H1 (cell line): ENCODE data around the gene MICALL1. TPM values are rescaled to one million over a fixed set of nuclear protein-coding genes. Genes with fewer than 3 reads are reported as not detected.
A peak's percentile ranks its signal among the peaks of the same experiment; 100 is the strongest.

Source experiments
- CTCF ChIA-PET: fragments of 300-600 bp; sonication (Branson Sonifier 250); formaldehyde crosslinking; loops from one replicate; lab custom pipeline; 2021; ENCODE audit not compliant: partially characterized antibody; lab: Charles Lee
- POLR2A ChIA-PET: fragments of 300-600 bp; sonication (Branson Sonifier 250); formaldehyde crosslinking; loops from one replicate; lab custom pipeline; 2021; ENCODE audit warnings: inconsistent platforms; ENCODE audit not compliant: partially characterized antibody; lab: Charles Lee
- DNase-seq, 2 experiments: peaks; one replicate each; pipeline versions ENCODE4 v3.0.0 to v3.0.0-alpha.2; 2010 to 2022; ENCODE audit warnings: low spot score in 2 of 2, low read depth in 1 of 2, mixed read lengths in 1 of 2
- FAIRE-seq: peaks from 2 replicates; lab custom pipeline; 2011; peaks lifted over from hg19 to GRCh38; lab: Jason Lieb, UNC
- H2AFZ ChIP-seq: 2 replicates; pipeline ENCODE4 v1.8.1; 2012; ENCODE audit warnings: low read length, inconsistent platforms
- H2AK5ac ChIP-seq: 2 replicates; pipeline ENCODE4 v1.6.1; 2013; ENCODE audit warnings: low read depth, low read length
- H2BK120ac ChIP-seq: replicated peaks from 2 replicates; pipeline ENCODE3; 2013; ENCODE audit warnings: low read depth, low read length, inconsistent platforms
- H2BK12ac ChIP-seq: 2 replicates; pipeline ENCODE4 v1.6.1; 2013; ENCODE audit warnings: low read depth, low read length
- H2BK15ac ChIP-seq: 2 replicates; pipeline ENCODE4 v1.6.1; 2013; ENCODE audit warnings: low read length
- H2BK20ac ChIP-seq: 2 replicates; pipeline ENCODE4 v1.6.1; 2013; ENCODE audit warnings: low read length
- H2BK5ac ChIP-seq: 2 replicates; pipeline ENCODE4 v1.6.1; 2013; ENCODE audit warnings: low read depth, low read length
- H3K14ac ChIP-seq: 2 replicates; pipeline ENCODE4 v1.6.1; 2013; ENCODE audit warnings: inconsistent platforms; ENCODE audit not compliant: insufficient read length
- H3K18ac ChIP-seq: 2 replicates; pipeline ENCODE4 v1.6.1; 2013; ENCODE audit warnings: low read length; ENCODE audit errors: extremely low read depth
- H3K23ac ChIP-seq: 2 replicates; pipeline ENCODE4 v1.6.1; 2013; ENCODE audit warnings: inconsistent platforms; ENCODE audit not compliant: insufficient read length
- H3K23me2 ChIP-seq: 2 replicates; pipeline ENCODE4 v1.6.1; 2013; ENCODE audit warnings: low read depth, low read length
- H3K27ac ChIP-seq: 2 replicates; pipeline ENCODE4 v1.6.1; 2011; ENCODE audit warnings: low read depth, low read length, inconsistent platforms
- H3K27me3 ChIP-seq, 4 experiments: replicated peaks in 1 of 4; 1 replicate in 1 of 4; 2 replicates in 3 of 4; pipeline versions ENCODE4 v1.6.1 to v1.8.1; 2011 to 2013; ENCODE audit warnings: low read length in 3 of 4, mild to moderate bottlenecking in 3 of 4, inconsistent platforms in 2 of 4, mixed read lengths in 2 of 4, moderate library complexity in 1 of 4; ENCODE audit not compliant: control insufficient read depth in 3 of 4, insufficient read depth in 3 of 4; ENCODE audit errors: extremely low read depth in 1 of 4
- H3K36me3 ChIP-seq, 4 experiments: 2 replicates each; pipeline versions ENCODE4 v1.6.1 to v1.8.1; 2011 to 2013; ENCODE audit warnings: mild to moderate bottlenecking in 4 of 4, low read length in 3 of 4, moderate library complexity in 2 of 4, control low read depth in 1 of 4, inconsistent platforms in 1 of 4; ENCODE audit not compliant: insufficient read depth in 4 of 4, control insufficient read depth in 2 of 4
- H3K4ac ChIP-seq: replicated peaks from 2 replicates; pipeline ENCODE3; 2013; ENCODE audit warnings: low read length, low read depth, mixed read lengths, inconsistent platforms; ENCODE audit not compliant: insufficient read length
- H3K4me1 ChIP-seq, 4 experiments: replicated peaks in 1 of 4; 1 replicate in 1 of 4; 2 replicates in 3 of 4; pipeline versions ENCODE4 v1.6.1 to v1.8.1; 2011 to 2013; ENCODE audit warnings: low read length in 3 of 4, inconsistent platforms in 2 of 4, mixed read lengths in 1 of 4; ENCODE audit not compliant: insufficient read depth in 4 of 4, control insufficient read depth in 3 of 4
- H3K4me2 ChIP-seq, 2 experiments: 2 replicates each; pipeline versions ENCODE4 v1.6.1 to v1.8.1; 2011 to 2013; ENCODE audit warnings: low read depth in 2 of 2, low read length in 2 of 2, control low read depth in 1 of 2, inconsistent platforms in 1 of 2, mild to moderate bottlenecking in 1 of 2; ENCODE audit not compliant: insufficient read depth in 1 of 2
- H3K4me3 ChIP-seq, 4 experiments: fragments of 200-600, 300-600 bp in 1 of 4; sonication (generic), shearing (Covaris generic), sonication (Bioruptor Twin) in 1 of 4; 2 replicates each; pipeline versions ENCODE4 v1.5.1 to v1.8.1; 2011 to 2016; ENCODE audit warnings: low read length in 4 of 4, low read depth in 3 of 4, control low read depth in 2 of 4, inconsistent platforms in 2 of 4, mild to moderate bottlenecking in 2 of 4, mixed read lengths in 1 of 4, moderate library complexity in 1 of 4; ENCODE audit not compliant: insufficient read depth in 2 of 4; ENCODE audit errors: extremely low read depth in 1 of 4
- H3K56ac ChIP-seq: replicated peaks from 2 replicates; pipeline ENCODE3; 2013; ENCODE audit warnings: low read depth, mild to moderate bottlenecking, mixed read lengths, low read length, inconsistent platforms; ENCODE audit not compliant: insufficient read length
- H3K79me1 ChIP-seq: 2 replicates; pipeline ENCODE4 v1.6.1; 2013; ENCODE audit warnings: low read depth, low read length, control low read depth
- H3K79me2 ChIP-seq, 2 experiments: 2 replicates each; pipeline versions ENCODE4 v1.6.1 to v1.8.1; 2012 to 2013; ENCODE audit warnings: low read length in 2 of 2, mild to moderate bottlenecking in 2 of 2, inconsistent platforms in 1 of 2; ENCODE audit not compliant: insufficient read depth in 2 of 2, control insufficient read depth in 1 of 2
- H3K9ac ChIP-seq, 4 experiments: replicated peaks in 1 of 4; 1 replicate in 1 of 4; 2 replicates in 3 of 4; pipeline versions ENCODE4 v1.6.1 to v1.8.1; 2011 to 2013; ENCODE audit warnings: low read depth in 3 of 4, low read length in 3 of 4, control low read depth in 2 of 4, mild to moderate bottlenecking in 2 of 4, moderate library complexity in 2 of 4, inconsistent platforms in 1 of 4; ENCODE audit errors: extremely low read depth in 1 of 4
- H3K9me3 ChIP-seq, 2 experiments: 2 replicates each; pipeline versions ENCODE4 v1.6.1 to v1.8.1; 2012 to 2013; ENCODE audit warnings: mild to moderate bottlenecking in 2 of 2, moderate library complexity in 2 of 2, control low read depth in 1 of 2, inconsistent platforms in 1 of 2, low read depth in 1 of 2, low read length in 1 of 2, mixed read lengths in 1 of 2; ENCODE audit not compliant: insufficient read depth in 2 of 2
- H4K20me1 ChIP-seq, 2 experiments: replicated peaks in 1 of 2; 2 replicates each; pipeline versions ENCODE3 to v1.8.1; 2011 to 2013; ENCODE audit warnings: inconsistent platforms in 2 of 2, low read length in 2 of 2, mild to moderate bottlenecking in 1 of 2; ENCODE audit not compliant: insufficient read depth in 2 of 2, control insufficient read depth in 1 of 2
- H4K5ac ChIP-seq: 2 replicates; pipeline ENCODE4 v1.6.1; 2013; ENCODE audit warnings: low read length, low read depth, mixed read lengths, inconsistent platforms; ENCODE audit not compliant: insufficient read length
- H4K8ac ChIP-seq: 2 replicates; pipeline ENCODE4 v1.8.0; 2013; ENCODE audit warnings: mild to moderate bottlenecking, moderate library complexity, low read length, inconsistent platforms; ENCODE audit not compliant: insufficient read depth; ENCODE audit errors: extremely low read depth
- H4K91ac ChIP-seq: replicated peaks from 2 replicates; pipeline ENCODE3; 2013; ENCODE audit warnings: low read length, mixed read lengths, inconsistent platforms; ENCODE audit not compliant: insufficient read length
- ATF3 ChIP-seq: IDR thresholded peaks from 2 replicates; pipeline ENCODE4 v1.6.1; 2011; ENCODE audit warnings: low read depth, mild to moderate bottlenecking, low read length; ENCODE audit not compliant: insufficient read depth
- BACH1 ChIP-seq: IDR thresholded peaks from 2 replicates; pipeline ENCODE4 v1.6.1; 2012; ENCODE audit warnings: low read length, improper control_type of control experiment
- CTCF ChIP-seq, 3 experiments: IDR thresholded peaks; 1 replicate in 2 of 3; 2 replicates in 1 of 3; pipeline versions ENCODE4 v1.5.1 to v1.6.1; 2011; ENCODE audit warnings: low read length in 3 of 3, mild to moderate bottlenecking in 3 of 3, inconsistent platforms in 2 of 3, low read depth in 1 of 3, moderate library complexity in 1 of 3; ENCODE audit not compliant: insufficient read depth in 1 of 3; ENCODE audit errors: control extremely low read depth in 1 of 3
- JUN ChIP-seq: IDR thresholded peaks from 2 replicates; pipeline ENCODE4 v1.6.1; 2011; ENCODE audit warnings: low read depth, mild to moderate bottlenecking, improper control_type of control experiment, low read length
- KDM1A ChIP-seq: fragments of 200-600, 300-600 bp; sonication (generic); IDR thresholded peaks from 2 replicates; pipeline ENCODE4 v1.7.1; 2016; ENCODE audit warnings: mild to moderate bottlenecking, low read length, borderline replicate concordance
- MAX ChIP-seq: IDR thresholded peaks from 2 replicates; pipeline ENCODE4 v1.6.1; 2012; ENCODE audit warnings: inconsistent platforms
- SP1 ChIP-seq: IDR thresholded peaks from 2 replicates; pipeline ENCODE4 v1.6.1; 2011; ENCODE audit warnings: low read depth, low read length
- TBP ChIP-seq: IDR thresholded peaks from 2 replicates; pipeline ENCODE4 v1.6.1; 2011; ENCODE audit warnings: low read depth, low read length, improper control_type of control experiment
- WGBS, 2 experiments: shearing (Covaris generic) in 1 of 2; methylation state at CpG; one replicate each; pipeline versions ENCODE4 v1.1.6 to v1.1.7; 2013 to 2015; ENCODE audit warnings: low lambda C conversion rate in 2 of 2, mixed read lengths in 2 of 2, inconsistent platforms in 1 of 2, low coverage in 1 of 2, missing lambda C conversion rate in 1 of 2; ENCODE audit not compliant: insufficient replicate concordance in 2 of 2, insufficient coverage in 1 of 2, insufficient read length in 1 of 2; ENCODE audit errors: extremely low coverage in 1 of 2, missing lambda C conversion rate in 1 of 2; 5-methylcytosine and 5-hydroxymethylcytosine counted together
- polyA plus RNA-seq, 7 experiments: library from polyadenylated mRNA; depleted of rRNA in 3 of 7; stranded (reverse) in 5 of 7; unstranded in 2 of 7; fragments of >200 nt in 5 of 7; fragments of 200-250 nt in 2 of 7; gene quantifications; 1 replicate in 5 of 7; 2 replicates in 1 of 7; 4 replicates in 1 of 7; pipeline versions ENCODE4 v1.2.1 to v1.2.3, GENCODE V29; 2011 to 2013; ENCODE audit warnings: missing spikeins in 2 of 7, mixed read lengths in 2 of 7
- total RNA-seq: library from RNA; stranded (reverse); fragmentation: NEBNext Ultra II Directional; extraction: Animal tissue kit (Norgen Biotek cat#: 25700); gene quantifications from 2 replicates; pipeline ENCODE4 v1.2.1, GENCODE V29; 2021

MICALL1 gene
- total and polyA plus RNA-seq, 2 of the 8 experiments (the other 6 are each of a cell fraction or from before 2014, with no cell fraction given) = 17.7 to 32.1 TPM

GRCh38 chr22:37933711-37934376, 27.7 kb downstream of the MICALL1 start:
- no peak overlapping the region for H2BK20ac ChIP-seq
- CTCF ChIA-PET = interaction anchor here (0.6 to 10.4 kb wide), 27 partner anchors 9 to 116 kb away, joined by 3 to 158 read pairs (median 5); partner anchors contain the start of gene MICALL1
- POLR2A ChIA-PET = interaction anchor here (0.6 to 2.4 kb wide), 8 partner anchors 10 to 812 kb away, joined by 3 to 10 read pairs (median 3); partner anchors contain the start of genes C22orf23 and POLR2F
- no peak overlapping the region for H3K4me2 ChIP-seq
- peaks cover 0 to 5% (median 3%) of the 10 kb centered on the region in 4 experiments; a peak in 5 of 7 replicates for H3K4me1 ChIP-seq
- no peak overlapping the region; the same call in 1 of the 2 replicates for H4K8ac ChIP-seq
- H3K27me3 ChIP-seq = no peaks in the 10 kb centered on the region
- no peak overlapping the region for H3K27ac ChIP-seq
- DNase-seq = peak; percentile 73 to 98
- FAIRE-seq = peak; percentile 77
- no peak overlapping the region for H3K23ac ChIP-seq
- WGBS, 2 experiments = 26% methylated on average over 13 of the region's 13 CpGs; no CpG with 5 or more reads in 1 of the 2 experiments
- H3K9ac ChIP-seq = no peak overlapping the region
- no peak overlapping the region for H3K14ac ChIP-seq
- H3K36me3 ChIP-seq = peaks cover 0 to 9% (median 4%) of the 10 kb centered on the region in 4 experiments; a peak in 6 of 8 replicates
- no peaks in the 10 kb centered on the region for H3K79me2 ChIP-seq
- no peak overlapping the region for H3K4ac ChIP-seq
- no peaks in the 10 kb centered on the region for H3K23me2 ChIP-seq
- H3K56ac ChIP-seq = no peak overlapping the region
- H4K5ac ChIP-seq = peak overlapping the region; percentile 26
- H3K4me3 ChIP-seq = no peak overlapping the region
- no peak overlapping the region for H3K18ac ChIP-seq
- H2BK5ac ChIP-seq = peak overlapping the region; percentile 6
- H2BK12ac ChIP-seq = 0 out of 2 replicates have a peak overlapping the region, but pooled peaks have one; percentile 19
- no peak overlapping the region for H2BK15ac ChIP-seq
- H2AFZ ChIP-seq = no peak overlapping the region
- H3K9me3 ChIP-seq = no peaks in the 10 kb centered on the region
- H4K91ac ChIP-seq = no peak overlapping the region
- H3K79me1 ChIP-seq = no peaks in the 10 kb centered on the region; the same call in 1 of the 2 replicates
- H4K20me1 ChIP-seq = peaks cover 0 to 11% of the 10 kb centered on the region in 2 experiments
- H2AK5ac ChIP-seq = no peak overlapping the region
- H2BK120ac ChIP-seq = no peak overlapping the region
- peak; percentile 57; the same call in 1 of the 2 replicates for TF ChIP-seq MAX
- peak; percentile 40; the same call in 1 of the 2 replicates for TF ChIP-seq ATF3
- TF ChIP-seq BACH1 = no peak
- peak; percentile 51; the same call in 1 of the 2 replicates for TF ChIP-seq TBP
- TF ChIP-seq CTCF (IDR thresholded peaks at IDR 0.05; ENCODE audit: control extremely low read depth in 1 of 3, insufficient read depth in 1 of 3, low read depth in 1 of 3, low read length in 3 of 3) = peak; percentile 99
- peak; percentile 63; the same call in 1 of the 2 replicates for TF ChIP-seq JUN
- TF ChIP-seq KDM1A = 0 out of 2 replicates have a peak, but pooled peaks have one; percentile 16
- peak; percentile 86 for TF ChIP-seq SP1
